K562 (cell line): ENCODE results near the gene CAMK2N1. TPM values are rescaled to one million over a fixed set of nuclear protein-coding genes. Genes with fewer than 3 reads are reported as not detected.
A peak's percentile ranks its signal among the peaks of the same experiment; 100 is the strongest.

Experiments
- CBFB ChIP-seq: sonication (generic); formaldehyde crosslinking; IDR thresholded peaks from 2 replicates; pipeline ENCODE4 v1.4.0; 2020; ENCODE audit warnings: mild to moderate bottlenecking, missing genetic modification reagents
- CREB1 ChIP-seq, 2 experiments: sonication (generic) in 1 of 2; formaldehyde crosslinking in 1 of 2; IDR thresholded peaks; 2 replicates each; pipeline versions ENCODE4 v1.6.1 to v1.8.0; 2012 to 2022; ENCODE audit warnings: inconsistent platforms in 1 of 2, mild to moderate bottlenecking in 1 of 2, missing genetic modification reagents in 1 of 2, moderate library complexity in 1 of 2
- CREB3L1 ChIP-seq: fragments of 450-650 bp; IDR thresholded peaks from 2 replicates; pipeline ENCODE4 v1.6.1; 2014; ENCODE audit warnings: low read depth, mild to moderate bottlenecking, moderate library complexity, borderline replicate concordance
- CREM ChIP-seq: IDR thresholded peaks from 2 replicates; pipeline ENCODE4 v1.6.1; 2014; ENCODE audit warnings: antibody characterized with exemption, low read depth
- CTCF ChIP-seq, 3 experiments: IDR thresholded peaks in 2 of 3; conservative IDR thresholded peaks in 1 of 3; 2 replicates each; pipeline ENCODE4 v1.5.1; 2011 to 2012; ENCODE audit warnings: low read length in 3 of 3, mild to moderate bottlenecking in 3 of 3, control low read depth in 2 of 3, improper control_type of control experiment in 1 of 3, inconsistent platforms in 1 of 3, low read depth in 1 of 3, mixed read lengths in 1 of 3, moderate library complexity in 1 of 3; ENCODE audit not compliant: insufficient read depth in 2 of 3
- EZH2 ChIP-seq: IDR thresholded peaks from 2 replicates; pipeline ENCODE4 v1.6.1; 2012; ENCODE audit warnings: low read depth, mild to moderate bottlenecking, inconsistent platforms, low read length, borderline replicate concordance
- FOS ChIP-seq: IDR thresholded peaks from 3 replicates; pipeline ENCODE4 v1.6.1; 2011; ENCODE audit not compliant: insufficient read length; ENCODE audit errors: extremely low read depth
- HDGF ChIP-seq: fragments of 450-650 bp; IDR thresholded peaks from 2 replicates; pipeline ENCODE4 v1.6.1; 2016
- HES1 ChIP-seq: fragments of 450-650 bp; IDR thresholded peaks from 2 replicates; pipeline ENCODE4 v1.6.1; 2016; ENCODE audit warnings: low read depth, mild to moderate bottlenecking, moderate library complexity
- JUN ChIP-seq, 2 experiments: sonication (generic) in 1 of 2; formaldehyde crosslinking in 1 of 2; IDR thresholded peaks; 2 replicates each; pipeline versions ENCODE4 v1.6.1 to v1.8.0; 2012 to 2022; ENCODE audit warnings: borderline replicate concordance in 2 of 2, mild to moderate bottlenecking in 2 of 2, improper control_type of control experiment in 1 of 2, low read depth in 1 of 2, low read length in 1 of 2, missing genetic modification reagents in 1 of 2
- L3MBTL2 ChIP-seq: fragments of 450-650 bp; IDR thresholded peaks from 2 replicates; pipeline ENCODE4 v1.6.1; 2016; ENCODE audit warnings: mild to moderate bottlenecking, moderate library complexity
- MAX ChIP-seq: sonication (generic); formaldehyde crosslinking; IDR thresholded peaks from 2 replicates; pipeline ENCODE4 v1.9.0; 2022; ENCODE audit warnings: mild to moderate bottlenecking, missing genetic modification reagents
- MBD2 ChIP-seq: sonication (generic); IDR thresholded peaks from 2 replicates; pipeline ENCODE4 v1.6.1; 2016; ENCODE audit warnings: low read depth, borderline replicate concordance
- MCM5 ChIP-seq: fragments of 450-650 bp; IDR thresholded peaks from 2 replicates; pipeline ENCODE4 v1.6.1; 2016; ENCODE audit warnings: low read depth
- MYC ChIP-seq, 2 experiments: fragments of 250-450 bp in 1 of 2; sonication (Bioruptor Pico) in 1 of 2; IDR thresholded peaks; 2 replicates each; pipeline versions ENCODE4 v1.5.1 to v1.6.1; 2012 to 2021; ENCODE audit warnings: low read depth in 2 of 2, borderline replicate concordance in 1 of 2, improper control_type of control experiment in 1 of 2, low read length in 1 of 2, mild to moderate bottlenecking in 1 of 2, moderate library complexity in 1 of 2
- NFYB ChIP-seq: IDR thresholded peaks from 2 replicates; pipeline ENCODE4 v1.6.1; 2011; ENCODE audit warnings: mild to moderate bottlenecking, moderate library complexity; ENCODE audit not compliant: insufficient read length; ENCODE audit errors: extremely low read depth
- OTX1 ChIP-seq: fragments of 450-650 bp; formaldehyde crosslinking; IDR thresholded peaks from 2 replicates; pipeline ENCODE4 v1.4.0; 2022; ENCODE audit warnings: mild to moderate bottlenecking
- POLR2AphosphoS2 ChIP-seq: IDR thresholded peaks from 2 replicates; pipeline ENCODE4 v1.6.1; 2012; ENCODE audit warnings: low read length, improper control_type of control experiment
- SIX5 ChIP-seq, 2 experiments: IDR thresholded peaks; 2 replicates each; pipeline ENCODE4 v1.6.1; 2011; ENCODE audit warnings: low read length in 2 of 2, borderline replicate concordance in 1 of 2, low read depth in 1 of 2, mild to moderate bottlenecking in 1 of 2, moderate library complexity in 1 of 2; ENCODE audit not compliant: insufficient read depth in 1 of 2
- TAF9B ChIP-seq: fragments of 450-650 bp; IDR thresholded peaks from 2 replicates; pipeline ENCODE4 v1.6.1; 2018; ENCODE audit warnings: mild to moderate bottlenecking; ENCODE audit not compliant: partially characterized antibody
- WHSC1 ChIP-seq: IDR thresholded peaks from one replicate; pipeline ENCODE4 v1.6.1; 2012; ENCODE audit warnings: low read length, control low read depth, inconsistent platforms
- ZC3H8 ChIP-seq: fragments of 450-650 bp; IDR thresholded peaks from 2 replicates; pipeline ENCODE4 v1.6.1; 2017
- ZNF143 ChIP-seq: sonication (generic); formaldehyde crosslinking; IDR thresholded peaks from 2 replicates; pipeline ENCODE4 v1.9.0; 2022; ENCODE audit warnings: mild to moderate bottlenecking, missing genetic modification reagents
- polyA plus RNA-seq, 8 experiments: library from polyadenylated mRNA; depleted of rRNA in 4 of 8; stranded (reverse) in 5 of 8; unstranded in 3 of 8; fragments of >200 nt; fragmentation: Nextera tagmentation in 2 of 8; fragmentation: Illumina TruSeq in 1 of 8; extraction: Ambion mirVana in 2 of 8; extraction: Trizol in 1 of 8; gene quantifications; 2 replicates each; pipeline versions ENCODE4 v1.2.1 to v1.2.3, GENCODE V29; 2011 to 2014; ENCODE audit warnings: inconsistent platforms in 1 of 8, missing spikeins in 1 of 8
- total RNA-seq, 7 experiments: library from RNA; depleted of rRNA in 6 of 7; stranded (reverse); fragments of >200 nt in 6 of 7; fragmentation: Illumina TruSeq in 2 of 7; extraction: Trizol in 2 of 7; gene quantifications; 2 replicates each; pipeline versions ENCODE4 v1.2.1 to v1.2.3, GENCODE V29; 2011 to 2021; ENCODE audit warnings: low replicate concordance in 1 of 7

CAMK2N1 gene
- total and polyA plus RNA-seq, 9 of the 15 experiments (the other 6 are each of a cell fraction or from before 2014, with no cell fraction given): 0.09 to 1.4 (median 0.34) TPM

- TF ChIP-seq NFYB (peak; percentile 42), POLR2AphosphoS2 (no peak), HDGF (no peak), MAX (CRISPR knock-in tag) (peak; percentile 54), FOS (peak; percentile 80), CTCF (IDR thresholded peaks at IDR 0.05 in 2 of 3, conservative IDR thresholded peaks at IDR 0.05 in 1 of 3; ENCODE audit: insufficient read depth in 2 of 3, low read depth in 1 of 3, low read length in 3 of 3) (no peak), CBFB (CRISPR knock-in tag) (no peak), TAF9B (no peak), JUN (IDR thresholded peaks at IDR 0.05; ENCODE audit: borderline replicate concordance, low read depth, low read length) (no peak), JUN (CRISPR knock-in tag; IDR thresholded peaks at IDR 0.05; ENCODE audit: borderline replicate concordance) (0 out of 2 replicates have a peak, but pooled peaks have one; percentile 21), CREM (peak; percentile 62), HES1 (no peak), L3MBTL2 (peak; percentile 47), CREB3L1 (peak; percentile 46; the same call in 1 of the 2 replicates), WHSC1 (no peak), MBD2 (peak; percentile 81), MCM5 (no peak), MYC (IDR thresholded peaks at IDR 0.05; ENCODE audit: low read depth, low read length) (0 out of 2 replicates have a peak, but pooled peaks have one; percentile 32), MYC (CRISPR knock-in tag; IDR thresholded peaks at IDR 0.05; ENCODE audit: borderline replicate concordance, low read depth) (no peak), EZH2 (no peak), ZNF143 (CRISPR knock-in tag) (peak; percentile 93), SIX5 (IDR thresholded peaks at IDR 0.05; ENCODE audit: borderline replicate concordance in 1 of 2, insufficient read depth in 1 of 2, low read depth in 1 of 2, low read length in 2 of 2) (peak; percentile 86 to 87), ZC3H8 (no peak), OTX1 (CRISPR knock-in tag) (no peak), CREB1 (IDR thresholded peaks at IDR 0.05) (no peak), CREB1 (CRISPR knock-in tag; IDR thresholded peaks at IDR 0.05) (no peak)
These were observed 45.2 kb downstream of the CAMK2N1 start (continued) for GRCh38 chr1:20440785-20441200.
